ENCODE data around the gene RNF152. TPM values are rescaled to one million over a fixed set of nuclear protein-coding genes. Genes with fewer than 3 reads are reported as not detected.

The RNF152 gene
- total and polyA plus RNA-seq, 2 of the 13 experiments (the other 11 are each of a cell fraction or from before 2014, with no cell fraction given): 0.04 TPM; not detected in 1

DNA sequence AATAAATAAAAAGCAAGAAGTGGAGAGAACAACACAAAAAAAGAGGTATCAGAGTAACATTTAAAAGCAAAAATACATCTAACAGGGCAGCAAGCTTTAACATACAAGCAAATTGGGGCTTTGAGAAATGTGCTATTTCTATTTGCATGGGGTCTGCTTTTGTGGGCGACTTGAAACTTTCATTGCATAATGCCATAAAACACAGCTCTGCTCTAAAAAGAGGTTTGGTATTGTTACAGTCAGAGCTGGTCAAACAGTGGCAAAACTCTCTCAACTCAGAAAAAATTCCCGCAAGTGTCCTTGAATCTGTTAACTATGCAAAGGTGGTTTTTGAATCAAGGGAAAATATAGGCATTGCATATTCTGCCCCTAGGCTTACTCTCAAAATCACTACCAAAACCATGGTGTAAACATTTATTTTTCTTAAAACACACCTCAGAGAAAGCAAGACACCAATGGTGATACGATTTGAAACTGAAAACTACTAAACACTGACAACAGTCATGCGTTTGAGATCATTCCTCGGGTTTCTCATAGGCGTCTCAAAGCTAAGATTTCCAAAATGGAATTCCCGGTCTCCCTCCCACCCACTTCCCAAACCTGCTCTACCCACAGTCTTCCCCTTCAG is 45.5 kb downstream of the RNF152 start (continued):
- TF ChIP-seq, protein P1, sequence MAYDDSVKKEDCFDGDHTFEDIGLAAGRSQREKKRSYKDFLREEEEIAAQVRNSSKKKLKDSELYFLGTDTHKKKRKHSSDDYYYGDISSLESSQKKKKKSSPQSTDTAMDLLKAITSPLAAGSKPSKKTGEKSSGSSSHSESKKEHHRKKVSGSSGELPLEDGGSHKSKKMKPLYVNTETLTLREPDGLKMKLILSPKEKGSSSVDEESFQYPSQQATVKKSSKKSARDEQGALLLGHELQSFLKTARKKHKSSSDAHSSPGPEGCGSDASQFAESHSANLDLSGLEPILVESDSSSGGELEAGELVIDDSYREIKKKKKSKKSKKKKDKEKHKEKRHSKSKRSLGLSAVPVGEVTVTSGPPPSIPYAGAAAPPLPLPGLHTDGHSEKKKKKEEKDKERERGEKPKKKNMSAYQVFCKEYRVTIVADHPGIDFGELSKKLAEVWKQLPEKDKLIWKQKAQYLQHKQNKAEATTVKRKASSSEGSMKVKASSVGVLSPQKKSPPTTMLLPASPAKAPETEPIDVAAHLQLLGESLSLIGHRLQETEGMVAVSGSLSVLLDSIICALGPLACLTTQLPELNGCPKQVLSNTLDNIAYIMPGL (CRISPR knock-in tag; IDR thresholded peaks at IDR 0.05; ENCODE audit: borderline replicate concordance in 1 of 2, low read depth in 1 of 2): no peak
- no peak for TF ChIP-seq ZSCAN31 (CRISPR knock-in tag; IDR thresholded peaks at IDR 0.05; ENCODE audit: low read depth)

DNA sequence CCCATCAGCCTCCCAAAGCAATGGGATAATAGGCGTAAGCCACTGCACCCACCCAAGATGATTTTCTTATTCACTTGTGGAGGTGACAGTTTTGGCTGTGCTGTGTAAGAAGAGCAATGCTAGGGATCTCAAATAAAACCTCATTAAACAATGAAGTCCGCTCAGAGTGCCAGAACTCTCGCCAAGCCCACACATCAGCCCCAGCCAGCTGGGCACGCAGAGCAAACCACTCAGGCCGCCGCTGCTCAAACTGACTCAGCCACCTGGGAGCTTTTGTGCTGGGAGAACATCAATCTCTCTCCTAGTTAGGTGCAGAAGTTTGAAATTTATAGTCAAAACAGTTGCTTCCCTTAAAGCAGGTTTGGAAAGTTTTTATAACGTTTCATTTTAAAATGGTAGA is 47.6 kb downstream of the RNF152 start:
- in situ Hi-C loops (cut with HindIII; ENCODE audit: extremely low pct_ligation_motif_present, low pct_unique_long_range_greater_than_20kb): no loop called here
- H4K20me1 ChIP-seq (ENCODE audit: insufficient read depth, low read length): no peaks in the 10 kb centered on the region
- ATAC-seq (no peak), FAIRE-seq (no peak), DNase-seq (ENCODE audit: low spot score) (no peak)
- H3K36me3 ChIP-seq (replicated peaks in 1 of 2; ENCODE audit: control insufficient read depth in 1 of 2, insufficient read depth in 2 of 2, low read length in 2 of 2): no peaks in the 10 kb centered on the region
- POLR2A ChIA-PET: no interaction called here
- intact Hi-C loops (cut with micrococcal nuclease; ENCODE audit: unreplicated experiment): no loop called here
- H3K79me2 ChIP-seq (ENCODE audit: insufficient read depth, low read length): no peaks in the 10 kb centered on the region
- H3K9ac ChIP-seq (ENCODE audit: insufficient read depth, low read depth, low read length): no peak overlapping the region
- no peak overlapping the region for H3K27ac ChIP-seq (ENCODE audit: extremely low read length, insufficient read depth, low read length)
- no peak overlapping the region for H3K4me3 ChIP-seq (replicated peaks in 1 of 3; ENCODE audit: insufficient read depth in 1 of 3, low read depth in 2 of 3, low read length in 3 of 3)
- H3K4me1 ChIP-seq (ENCODE audit: insufficient read depth, low read length): no peaks in the 10 kb centered on the region
- no peak overlapping the region for H2AFZ ChIP-seq (ENCODE audit: low read length)
- whole genome bisulfite sequencing (ENCODE audit: low lambda C conversion rate): 46% methylated on average over 4 of the region's 7 CpGs
- H3K4me2 ChIP-seq (ENCODE audit: low read depth, low read length): no peak overlapping the region
- no peaks in the 10 kb centered on the region for H3K27me3 ChIP-seq (ENCODE audit: control insufficient read depth in 1 of 2, insufficient read depth in 2 of 2, low read length in 2 of 2)
- no peaks in the 10 kb centered on the region for H3K9me3 ChIP-seq (ENCODE audit: low read length)
- CTCF ChIA-PET (ENCODE audit: low intra/inter-chr PET ratio, low total read pairs): no interaction called here
- BruUV-seq (replicated peaks): no TSS peak
- TF ChIP-seq ZNF10 (CRISPR knock-in tag; IDR thresholded peaks at IDR 0.05; ENCODE audit: borderline replicate concordance, low read depth): no peak
- TF ChIP-seq ZNF354B (CRISPR knock-in tag; IDR thresholded peaks at IDR 0.05): no peak
- TF ChIP-seq, protein P2, sequence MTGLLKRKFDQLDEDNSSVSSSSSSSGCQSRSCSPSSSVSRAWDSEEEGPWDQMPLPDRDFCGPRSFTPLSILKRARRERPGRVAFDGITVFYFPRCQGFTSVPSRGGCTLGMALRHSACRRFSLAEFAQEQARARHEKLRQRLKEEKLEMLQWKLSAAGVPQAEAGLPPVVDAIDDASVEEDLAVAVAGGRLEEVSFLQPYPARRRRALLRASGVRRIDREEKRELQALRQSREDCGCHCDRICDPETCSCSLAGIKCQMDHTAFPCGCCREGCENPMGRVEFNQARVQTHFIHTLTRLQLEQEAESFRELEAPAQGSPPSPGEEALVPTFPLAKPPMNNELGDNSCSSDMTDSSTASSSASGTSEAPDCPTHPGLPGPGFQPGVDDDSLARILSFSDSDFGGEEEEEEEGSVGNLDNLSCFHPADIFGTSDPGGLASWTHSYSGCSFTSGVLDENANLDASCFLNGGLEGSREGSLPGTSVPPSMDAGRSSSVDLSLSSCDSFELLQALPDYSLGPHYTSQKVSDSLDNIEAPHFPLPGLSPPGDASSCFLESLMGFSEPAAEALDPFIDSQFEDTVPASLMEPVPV (CRISPR knock-in tag; IDR thresholded peaks at IDR 0.05): no peak
- TF ChIP-seq, protein P3, sequence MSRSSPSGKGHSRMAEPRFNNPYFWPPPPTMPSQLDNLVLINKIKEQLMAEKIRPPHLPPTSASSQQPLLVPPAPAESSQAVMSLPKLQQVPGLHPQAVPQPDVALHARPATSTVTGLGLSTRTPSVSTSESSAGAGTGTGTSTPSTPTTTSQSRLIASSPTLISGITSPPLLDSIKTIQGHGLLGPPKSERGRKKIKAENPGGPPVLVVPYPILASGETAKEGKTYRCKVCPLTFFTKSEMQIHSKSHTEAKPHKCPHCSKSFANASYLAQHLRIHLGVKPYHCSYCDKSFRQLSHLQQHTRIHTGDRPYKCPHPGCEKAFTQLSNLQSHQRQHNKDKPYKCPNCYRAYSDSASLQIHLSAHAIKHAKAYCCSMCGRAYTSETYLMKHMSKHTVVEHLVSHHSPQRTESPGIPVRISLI (CRISPR knock-in tag; IDR thresholded peaks at IDR 0.05; ENCODE audit: borderline replicate concordance): no peak
- no peak for TF ChIP-seq MEIS2 (CRISPR knock-in tag; IDR thresholded peaks at IDR 0.05)
- no peak for TF ChIP-seq CBX2 (IDR thresholded peaks at IDR 0.05; ENCODE audit: low read depth, low read length)
- no peak for TF ChIP-seq CBX2 (CRISPR knock-in tag; IDR thresholded peaks at IDR 0.05; ENCODE audit: low read depth)
- no peak for TF ChIP-seq ZNF652 (CRISPR knock-in tag; IDR thresholded peaks at IDR 0.05; ENCODE audit: borderline replicate concordance, low read depth)
- no peak for TF ChIP-seq JDP2 (CRISPR knock-in tag; IDR thresholded peaks at IDR 0.05; ENCODE audit: borderline replicate concordance)
- TF ChIP-seq, protein P4, sequence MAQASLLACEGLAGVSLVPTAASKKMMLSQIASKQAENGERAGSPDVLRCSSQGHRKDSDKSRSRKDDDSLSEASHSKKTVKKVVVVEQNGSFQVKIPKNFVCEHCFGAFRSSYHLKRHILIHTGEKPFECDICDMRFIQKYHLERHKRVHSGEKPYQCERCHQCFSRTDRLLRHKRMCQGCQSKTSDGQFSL (CRISPR knock-in tag; IDR thresholded peaks at IDR 0.05): no peak
- no peak for TF ChIP-seq SP2 (CRISPR knock-in tag; IDR thresholded peaks at IDR 0.05)
